ENCODE results near the gene VPS13A.

DNA sequence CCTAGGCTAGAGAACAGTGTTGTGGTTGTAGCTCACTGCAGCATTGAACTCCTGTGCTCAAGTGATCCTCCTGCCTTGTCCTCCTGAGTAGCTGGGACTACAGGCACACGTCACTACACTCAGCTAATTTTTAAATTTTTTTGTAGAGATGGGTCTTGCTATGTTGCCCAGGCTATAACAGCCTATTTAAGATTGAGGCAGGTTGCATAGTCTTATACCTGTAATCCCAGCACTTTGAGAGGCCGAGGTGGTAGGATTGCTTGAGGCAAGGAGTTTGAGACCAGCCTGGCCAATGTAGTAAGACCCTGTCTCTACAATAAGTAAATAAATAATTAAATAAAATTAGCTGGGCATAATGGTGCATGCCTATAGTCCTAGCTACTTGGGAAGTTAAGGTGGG, 79.9 kb downstream of the VPS13A start:
- TF ChIP-seq GATA2 (IDR thresholded peaks at IDR 0.05; ENCODE audit: low read depth, low read length): no peak
- TF ChIP-seq GATA3 (IDR thresholded peaks at IDR 0.05; ENCODE audit: low read depth, low read length): no peak
